GM19239 (cell line): Measurements from ENCODE around the gene RXRA.

ENCODE experiments used
- DNase-seq: peaks from one replicate; pipeline ENCODE4 v3.0.0; 2011; ENCODE audit warnings: low spot score; ENCODE audit not compliant: insufficient read length
- FAIRE-seq: peaks from 2 replicates; lab custom pipeline; 2011; peaks lifted over from hg19 to GRCh38; lab: Jason Lieb, UNC

RXRA gene

GRCh38 chr9:134321531-134321930 is 4.7 kb upstream of the RXRA start:
- DNase-seq (no peak), FAIRE-seq (no peak)

- FAIRE-seq (no peak), DNase-seq (no peak)
Observed at GRCh38 chr9:134321946-134322741, 4.1 kb upstream of the RXRA start.

GRCh38 chr9:134322781-134323241 is 3.4 kb upstream of the RXRA start:
- DNase-seq = no peak
- no peak for FAIRE-seq

GRCh38 chr9:134323741-134324358 is 2.4 kb upstream of the RXRA start:
- FAIRE-seq (no peak), DNase-seq (no peak)

GRCh38 chr9:134324359-134325095 is 1.7 kb upstream of the RXRA start:
- no peak for FAIRE-seq
- no peak for DNase-seq

- FAIRE-seq (no peak), DNase-seq (no peak)
Observed at GRCh38 chr9:134325096-134325812, 1.0 kb upstream of the RXRA start.

- peak; percentile 67 for DNase-seq
- FAIRE-seq = no peak
Observed at GRCh38 chr9:134326724-134327601, 708 bp downstream of the RXRA start.

- FAIRE-seq (no peak), DNase-seq (no peak)
Observed at GRCh38 chr9:134327671-134328231, 1.5 kb downstream of the RXRA start.

GRCh38 chr9:134328341-134328840 is 2.1 kb downstream of the RXRA start:
- DNase-seq (no peak), FAIRE-seq (no peak)

GRCh38 chr9:134328841-134329575 is 2.8 kb downstream of the RXRA start:
- DNase-seq = no peak
- no peak for FAIRE-seq

- FAIRE-seq = no peak
- no peak for DNase-seq
Observed at GRCh38 chr9:134329576-134329855, 3.3 kb downstream of the RXRA start.

- FAIRE-seq = no peak
- no peak for DNase-seq
Observed at GRCh38 chr9:134329886-134330285, 3.6 kb downstream of the RXRA start.

- FAIRE-seq (no peak), DNase-seq (no peak)
Observed at GRCh38 chr9:134330590-134330989, 4.3 kb downstream of the RXRA start.

- no peak for FAIRE-seq
Observed at GRCh38 chr9:134331186-134332025, 5.2 kb downstream of the RXRA start.

GRCh38 chr9:134332266-134332665 is 6.0 kb downstream of the RXRA start:
- DNase-seq (no peak), FAIRE-seq (no peak)

More at GRCh38 chr9:134331186-134332025, 5.2 kb downstream of the RXRA start:
- DNase-seq = no peak

- no peak for DNase-seq
Observed at GRCh38 chr9:134332841-134333233, 6.6 kb downstream of the RXRA start.

GRCh38 chr9:134333234-134333873 is 7.1 kb downstream of the RXRA start:
- FAIRE-seq (no peak), DNase-seq (no peak)

More at GRCh38 chr9:134332841-134333233, 6.6 kb downstream of the RXRA start:
- no peak for FAIRE-seq
